Lung (tissue), 12 donors: ENCODE measurements around the gene TXNDC9. TPM values are rescaled to one million over a fixed set of nuclear protein-coding genes. Genes with fewer than 3 reads are reported as not detected.

Experiments
- ATAC-seq: fragments of 200-7000 bp; cut with Tn5 transposase; one replicate; pipeline ENCODE4 v1.9.1; 2020; ENCODE audit warnings: moderate number of reproducible peaks; ENCODE audit not compliant: insufficient read depth, low FRiP score
- DNase-seq, 3 donors: peaks; one replicate each; pipeline ENCODE4 v3.0.0-alpha.2; 2013 to 2017
- H3K27ac ChIP-seq, 2 donors: one replicate each; pipeline ENCODE4 v1.5.1; 2013; ENCODE audit warnings: mild to moderate bottlenecking in 2 of 2, moderate library complexity in 2 of 2, control low read depth in 1 of 2, inconsistent platforms in 1 of 2, low read depth in 1 of 2, low read length in 1 of 2
- H3K27me3 ChIP-seq, 3 donors: one replicate each; pipeline ENCODE4 v1.5.1; 2013; ENCODE audit warnings: low read length in 2 of 3; ENCODE audit not compliant: control insufficient read depth in 3 of 3, insufficient read depth in 3 of 3
- H3K36me3 ChIP-seq, 4 donors: one replicate each; pipeline ENCODE4 v1.5.1; 2013; ENCODE audit warnings: low read length in 4 of 4, mild to moderate bottlenecking in 1 of 4, moderate library complexity in 1 of 4; ENCODE audit not compliant: control insufficient read depth in 4 of 4, insufficient read depth in 4 of 4
- H3K4me1 ChIP-seq, 5 donors: one replicate each; pipeline ENCODE4 v1.5.1; 2013; ENCODE audit warnings: low read length in 5 of 5, mild to moderate bottlenecking in 2 of 5, moderate library complexity in 1 of 5; ENCODE audit not compliant: control insufficient read depth in 5 of 5, insufficient read depth in 5 of 5
- H3K4me3 ChIP-seq: one replicate; pipeline ENCODE4 v1.5.1; 2013; ENCODE audit warnings: mild to moderate bottlenecking, control low read depth, moderate library complexity
- H3K9ac ChIP-seq, 2 donors: one replicate each; pipeline ENCODE4 v1.5.1; 2013; ENCODE audit warnings: low read length in 2 of 2, control low read depth in 1 of 2; ENCODE audit not compliant: insufficient read depth in 1 of 2
- H3K9me3 ChIP-seq, 4 donors: one replicate each; pipeline ENCODE4 v1.5.1; 2013; ENCODE audit warnings: low read length in 3 of 4, mild to moderate bottlenecking in 1 of 4, moderate library complexity in 1 of 4; ENCODE audit not compliant: control insufficient read depth in 4 of 4, insufficient read depth in 3 of 4
- CTCF ChIP-seq: IDR thresholded peaks from 2 replicates; pipeline ENCODE4 v1.5.1; 2012; ENCODE audit warnings: mild to moderate bottlenecking; ENCODE audit errors: control extremely low read depth, extremely low read depth
- WGBS, 2 donors: extraction: QIAGEN DNeasy Blood & Tissue Kit; methylation state at CpG; one replicate each; pipeline ENCODE4 v1.1.7; 2013; 5-methylcytosine and 5-hydroxymethylcytosine counted together
- polyA plus RNA-seq, 2 donors: library from polyadenylated mRNA; stranded (reverse); fragments of 200-250 nt; gene quantifications; one replicate each; pipeline ENCODE4 v1.2.1, GENCODE V29; 2013
- total RNA-seq, 2 donors: library from RNA; depleted of rRNA in 1 of 2; stranded (reverse); fragments of >200 nt in 1 of 2; gene quantifications; one replicate each; pipeline ENCODE4 v1.2.1, GENCODE V29; 2014 to 2021
- donor health status: control.
- donor health status: control.
- donor health status: Bipolar disorder and iron deficiency.
- donor health status: healthy.
- donor health status: DM: yes; HTN: yes; CAD: no.

Gene TXNDC9
- total and polyA plus RNA-seq, 4 donors, result 20.9 to 32.3 (median 27.4) TPM

- ATAC-seq, result no peak
Measured at GRCh38 chr2:99275882-99276281, 60.3 kb downstream of the TXNDC9 start.

More at GRCh38 chr2:99275882-99276281, 60.3 kb downstream of the TXNDC9 start:
- 56 to 64% methylated on average over 7 of the region's 7 CpGs for WGBS, 2 donors
- DNase-seq, result peak in 1 of 3 donors; percentile 7
- no peak for TF ChIP-seq CTCF
- Histone ChIP-seq H3K27ac (no peak overlapping the region), H3K4me1 (no peaks in the 10 kb centered on the region), H3K27me3 (no peaks in the 10 kb centered on the region), H3K36me3 (no peaks in the 10 kb centered on the region), H3K9me3 (peaks cover 0 to 5% (median under 1%) of the 10 kb centered on the region in 4 donors), H3K4me3 (no peak overlapping the region), H3K9ac (no peak overlapping the region)

Other genes with a start within 250 kb of the TXNDC9 start
- gene C2orf15, start 194.6 kb downstream of the TXNDC9 start, total RNA-seq, result 1 to 10 TPM; 3.6 to 4.8 TPM
- 1 to 10 TPM; 2.2 to 2.7 TPM for gene C2orf15, start 194.6 kb downstream of the TXNDC9 start, polyA plus RNA-seq
- 10 to 100 TPM; 13.7 to 37.3 TPM for gene TSGA10, start 181.4 kb downstream of the TXNDC9 start, total RNA-seq
- 1 to 10 TPM; 3.8 to 4.4 TPM for gene TSGA10, start 181.4 kb downstream of the TXNDC9 start, polyA plus RNA-seq
- gene LIPT1, start 181.4 kb downstream of the TXNDC9 start, total RNA-seq, result 10 to 100 TPM in 1 of 2 donors, 1 to 10 TPM in 1; 6.0 to 11.0 TPM
- gene LIPT1, start 181.4 kb downstream of the TXNDC9 start, polyA plus RNA-seq, result 10 to 100 TPM in 1 of 2 donors, 1 to 10 TPM in 1; 5.3 to 10.5 TPM
- 10 to 100 TPM; 17.6 to 34.4 TPM for gene MITD1, start 155.3 kb downstream of the TXNDC9 start, total RNA-seq
- gene MITD1, start 155.3 kb downstream of the TXNDC9 start, polyA plus RNA-seq, result 10 to 100 TPM; 34.9 to 57.1 TPM
- gene MRPL30, start 155.1 kb downstream of the TXNDC9 start, total RNA-seq, result 10 to 100 TPM; 20.3 to 34.2 TPM
- 10 to 100 TPM; 15.2 to 19.7 TPM for gene MRPL30, start 155.1 kb downstream of the TXNDC9 start, polyA plus RNA-seq
- gene LYG2, start 80.7 kb downstream of the TXNDC9 start, total RNA-seq, result not detected
- gene LYG2, start 80.7 kb downstream of the TXNDC9 start, polyA plus RNA-seq, result not detected
- under 1 TPM; 0.80 to 0.89 TPM for gene LYG1, start 35.1 kb downstream of the TXNDC9 start, total RNA-seq
- 1 to 10 TPM; 1.2 to 2.7 TPM for gene LYG1, start 35.1 kb downstream of the TXNDC9 start, polyA plus RNA-seq
- gene EIF5B, start 1.1 kb upstream of the TXNDC9 start, total RNA-seq, result 10 to 100 TPM; 35.0 to 36.2 TPM
- 10 to 100 TPM; 22.9 to 28.3 TPM for gene EIF5B, start 1.1 kb upstream of the TXNDC9 start, polyA plus RNA-seq
- gene REV1, start 153.7 kb upstream of the TXNDC9 start, total RNA-seq, result 100 to 1,000 TPM in 1 of 2 donors, 10 to 100 TPM in 1; 45.9 to 165 TPM
- 10 to 100 TPM; 13.7 to 23.1 TPM for gene REV1, start 153.7 kb upstream of the TXNDC9 start, polyA plus RNA-seq